NCI-H2171 treated with DMSO at 0.1 percent for 48 hours (cell line): ENCODE data around the gene CHEK2.
A peak's percentile ranks its signal among the peaks of the same experiment; 100 is the strongest.
"Not testable (repeated sequence)": the region's sequence is repeated elsewhere in the genome, so short reads cannot be mapped to it uniquely, and the experiment has no call there.

Experiments
- DNase-seq: peaks from one replicate; lab custom pipeline; 2025; lab: John Stamatoyannopoulos, UW

Gene CHEK2

GRCh38 chr22:28741785-28742561, at the start of gene CHEK2, which contains the start of gene HSCB:
TSS of gene CHEK2 (minus strand) at chr22:28741820. CDS start at chr22:28734721, 7,099 bp downstream.
TSS of gene HSCB (plus strand) at chr22:28742039. CDS start at chr22:28742096, 57 bp downstream.
- DNase-seq, result peak; percentile 99

GRCh38 chr22:28791124-28791523, 49.5 kb upstream of the CHEK2 start:
- no peak for DNase-seq

GRCh38 chr22:28788601-28789000, 47.0 kb upstream of the CHEK2 start:
- peak; percentile 79 for DNase-seq

GRCh38 chr22:28783786-28784671, 42.4 kb upstream of the CHEK2 start:
- no peak for DNase-seq

- DNase-seq, result no peak
Observed at GRCh38 chr22:28780296-28780695, 38.7 kb upstream of the CHEK2 start.

- no peak for DNase-seq
Observed at GRCh38 chr22:28779833-28780232, 38.2 kb upstream of the CHEK2 start.

GRCh38 chr22:28774378-28774777, 32.8 kb upstream of the CHEK2 start:
- DNase-seq, result no peak

- DNase-seq, result no peak
Observed at GRCh38 chr22:28773461-28773867, 31.8 kb upstream of the CHEK2 start.

GRCh38 chr22:28772633-28773460, 31.2 kb upstream of the CHEK2 start, which contains the start of gene CCDC117:
TSS of gene CCDC117 (plus strand) at chr22:28772695. CDS start at chr22:28772850, 155 bp downstream.
- peak; percentile 96 for DNase-seq

- DNase-seq, result peak; percentile 94
Observed at GRCh38 chr22:28771195-28771791, 29.7 kb upstream of the CHEK2 start.

- DNase-seq, result no peak
Observed at GRCh38 chr22:28769394-28770085, 27.9 kb upstream of the CHEK2 start.

- no peak for DNase-seq
Observed at GRCh38 chr22:28768701-28769393, 27.2 kb upstream of the CHEK2 start.

- no peak for DNase-seq
Observed at GRCh38 chr22:28766628-28767027, 25.0 kb upstream of the CHEK2 start.

GRCh38 chr22:28762000-28762399, 20.4 kb upstream of the CHEK2 start:
- DNase-seq, result not testable (repeated sequence)

- no peak for DNase-seq
Observed at GRCh38 chr22:28761449-28761755, 19.8 kb upstream of the CHEK2 start.

GRCh38 chr22:28759861-28760560, 18.4 kb upstream of the CHEK2 start:
- DNase-seq, result peak; percentile 74

GRCh38 chr22:28754512-28754911, 12.9 kb upstream of the CHEK2 start:
- not testable (repeated sequence) for DNase-seq

- no peak for DNase-seq
Observed at GRCh38 chr22:28750471-28750881, 8.9 kb upstream of the CHEK2 start.

- DNase-seq, result no peak
Observed at GRCh38 chr22:28743852-28744251, 2.2 kb upstream of the CHEK2 start.

GRCh38 chr22:28742562-28742962, 942 bp upstream of the CHEK2 start:
- no peak for DNase-seq
